H1 (cell line): ENCODE measurements around the gene BTBD18. TPM values are rescaled to one million over a fixed set of nuclear protein-coding genes. Genes with fewer than 3 reads are reported as not detected.

Experiments used
- BRCA1 ChIP-seq: IDR thresholded peaks from 2 replicates; pipeline ENCODE4 v1.6.1; 2012; ENCODE audit warnings: low read depth, low read length, improper control_type of control experiment
- MAFK ChIP-seq: IDR thresholded peaks from 2 replicates; pipeline ENCODE4 v1.6.1; 2012; ENCODE audit warnings: low read depth, mild to moderate bottlenecking, improper control_type of control experiment, low read length
- RFX5 ChIP-seq: IDR thresholded peaks from 2 replicates; pipeline ENCODE4 v1.6.1; 2011; ENCODE audit warnings: low read depth, low read length, improper control_type of control experiment, borderline replicate concordance
- polyA plus RNA-seq, 7 experiments: library from polyadenylated mRNA; depleted of rRNA in 3 of 7; stranded (reverse) in 5 of 7; unstranded in 2 of 7; fragments of >200 nt in 5 of 7; fragments of 200-250 nt in 2 of 7; gene quantifications; 1 replicate in 5 of 7; 2 replicates in 1 of 7; 4 replicates in 1 of 7; pipeline versions ENCODE4 v1.2.1 to v1.2.3, GENCODE V29; 2011 to 2013; ENCODE audit warnings: missing spikeins in 2 of 7, mixed read lengths in 2 of 7
- total RNA-seq: library from RNA; stranded (reverse); fragmentation: NEBNext Ultra II Directional; extraction: Animal tissue kit (Norgen Biotek cat#: 25700); gene quantifications from 2 replicates; pipeline ENCODE4 v1.2.1, GENCODE V29; 2021

Gene BTBD18
- total and polyA plus RNA-seq, 2 of the 8 experiments (the other 6 are each of a cell fraction or from before 2014, with no cell fraction given): 0.03 TPM; not detected in 1

DNA sequence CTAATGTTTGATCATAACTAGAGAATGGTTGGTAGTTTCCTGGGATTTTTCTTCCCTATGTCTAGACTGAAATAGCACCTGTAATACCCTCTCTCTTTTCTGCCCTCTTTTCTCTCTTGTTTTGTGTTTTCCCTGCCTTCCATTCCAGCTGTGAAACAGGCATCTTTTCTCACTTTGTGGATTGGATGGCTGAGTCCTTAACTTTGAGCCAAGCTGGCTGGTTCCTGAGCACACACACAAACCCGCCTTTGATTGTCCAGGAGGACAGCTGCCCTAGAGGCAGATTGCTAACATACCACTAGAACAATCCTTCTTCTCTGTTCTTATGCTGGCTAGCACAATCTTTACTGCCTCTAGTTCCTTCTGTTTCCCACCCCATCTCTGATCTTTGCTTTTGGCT is 27.7 kb upstream of the BTBD18 start (continued):
- TF ChIP-seq RFX5 (no peak), BRCA1 (no peak), MAFK (no peak)
